Esophagus muscularis mucosa (tissue), 3 donors: Measurements from ENCODE around the gene PTPN20.

Source experiments
- POLR2AphosphoS5 ChIP-seq, 2 donors: sonication (generic); formaldehyde crosslinking; IDR thresholded peaks; one replicate each; pipeline ENCODE4 v1.6.1; 2017; ENCODE audit warnings: antibody characterized with exemption in 2 of 2
- TF ChIP-seq, protein P1 (sequence below), 3 experiments: fragments of 200-600 bp in 2 of 3; fragments of 450-650 bp in 1 of 3; sonication (generic) in 2 of 3; IDR thresholded peaks; one replicate each; pipeline ENCODE4 v1.5.1; 2017 to 2019; ENCODE audit warnings: antibody characterized with exemption in 3 of 3, mild to moderate bottlenecking in 2 of 3, moderate library complexity in 1 of 3

DNA sequence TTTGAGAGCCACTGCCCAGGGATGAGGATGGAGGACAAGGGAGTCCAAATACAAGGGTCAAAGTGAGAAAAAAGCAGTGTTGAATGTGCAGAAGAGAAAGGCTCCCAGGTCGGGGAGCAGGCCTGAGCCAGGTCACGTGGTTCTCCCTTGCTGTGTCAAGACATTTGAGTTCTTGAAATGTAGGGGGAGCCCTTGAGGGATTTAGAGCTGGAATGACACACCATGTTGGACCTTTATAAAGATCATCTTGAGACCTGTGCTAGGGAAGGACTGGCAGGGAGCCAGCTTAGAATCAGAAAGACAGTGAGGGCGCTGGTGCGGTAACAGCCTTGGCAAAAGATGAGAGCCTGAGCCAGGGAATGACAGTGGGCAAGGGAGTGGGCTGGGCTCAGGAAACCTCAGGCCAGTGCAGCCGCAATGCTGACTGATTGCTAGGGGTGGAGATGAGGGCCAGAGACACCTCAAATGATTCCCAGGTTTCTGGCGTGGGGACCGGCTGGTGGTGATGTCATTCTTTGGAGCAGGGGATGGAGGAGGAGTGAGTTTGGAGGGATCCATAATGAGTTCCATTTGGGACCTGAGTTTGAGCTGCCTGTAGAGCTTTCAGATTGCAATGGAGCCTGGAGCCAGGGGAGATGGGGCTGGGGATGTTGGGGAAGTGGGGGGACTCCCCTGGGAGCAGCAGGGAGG lies 120.1 kb downstream of the PTPN20 start:
- TF ChIP-seq, protein P1, sequence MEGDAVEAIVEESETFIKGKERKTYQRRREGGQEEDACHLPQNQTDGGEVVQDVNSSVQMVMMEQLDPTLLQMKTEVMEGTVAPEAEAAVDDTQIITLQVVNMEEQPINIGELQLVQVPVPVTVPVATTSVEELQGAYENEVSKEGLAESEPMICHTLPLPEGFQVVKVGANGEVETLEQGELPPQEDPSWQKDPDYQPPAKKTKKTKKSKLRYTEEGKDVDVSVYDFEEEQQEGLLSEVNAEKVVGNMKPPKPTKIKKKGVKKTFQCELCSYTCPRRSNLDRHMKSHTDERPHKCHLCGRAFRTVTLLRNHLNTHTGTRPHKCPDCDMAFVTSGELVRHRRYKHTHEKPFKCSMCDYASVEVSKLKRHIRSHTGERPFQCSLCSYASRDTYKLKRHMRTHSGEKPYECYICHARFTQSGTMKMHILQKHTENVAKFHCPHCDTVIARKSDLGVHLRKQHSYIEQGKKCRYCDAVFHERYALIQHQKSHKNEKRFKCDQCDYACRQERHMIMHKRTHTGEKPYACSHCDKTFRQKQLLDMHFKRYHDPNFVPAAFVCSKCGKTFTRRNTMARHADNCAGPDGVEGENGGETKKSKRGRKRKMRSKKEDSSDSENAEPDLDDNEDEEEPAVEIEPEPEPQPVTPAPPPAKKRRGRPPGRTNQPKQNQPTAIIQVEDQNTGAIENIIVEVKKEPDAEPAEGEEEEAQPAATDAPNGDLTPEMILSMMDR (IDR thresholded peaks at IDR 0.05): no peak
- TF ChIP-seq POLR2AphosphoS5 (IDR thresholded peaks at IDR 0.05): no peak
